Urothelium cell line (cell line): ENCODE measurements around the gene SLC25A21.
A peak's percentile ranks its signal among the peaks of the same experiment; 100 is the strongest.

Experiments used
- DNase-seq: peaks from one replicate; pipeline ENCODE4 v3.0.0; 2011; ENCODE audit warnings: low spot score, mixed read lengths
- FAIRE-seq: peaks from 2 replicates; lab custom pipeline; 2011; peaks lifted over from hg19 to GRCh38; lab: Jason Lieb, UNC

Gene SLC25A21

DNA sequence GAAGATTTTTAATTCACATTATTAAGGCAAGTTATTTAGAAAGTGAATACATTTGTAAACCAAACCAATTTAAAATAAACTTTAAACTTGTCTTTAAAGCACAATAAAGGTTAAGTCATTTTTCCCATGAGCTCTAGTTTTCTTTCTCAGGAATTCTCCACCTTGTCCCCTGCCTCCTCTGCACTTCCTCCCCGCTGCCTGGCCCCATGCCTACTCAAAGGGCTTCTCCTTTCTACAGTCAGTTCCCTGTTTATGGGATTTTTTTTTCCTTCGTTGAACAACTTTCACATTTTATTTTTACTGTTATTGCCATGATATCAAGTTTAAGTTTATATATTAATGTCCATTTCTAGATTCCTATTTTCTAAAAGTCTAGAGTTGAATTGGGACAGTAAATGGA, 223.0 kb downstream of the SLC25A21 start:
- no peak for DNase-seq
- FAIRE-seq, result no peak

GRCh38 chr14:36948157-36948859, 224.1 kb downstream of the SLC25A21 start:
- no peak for FAIRE-seq
- no peak for DNase-seq

DNA sequence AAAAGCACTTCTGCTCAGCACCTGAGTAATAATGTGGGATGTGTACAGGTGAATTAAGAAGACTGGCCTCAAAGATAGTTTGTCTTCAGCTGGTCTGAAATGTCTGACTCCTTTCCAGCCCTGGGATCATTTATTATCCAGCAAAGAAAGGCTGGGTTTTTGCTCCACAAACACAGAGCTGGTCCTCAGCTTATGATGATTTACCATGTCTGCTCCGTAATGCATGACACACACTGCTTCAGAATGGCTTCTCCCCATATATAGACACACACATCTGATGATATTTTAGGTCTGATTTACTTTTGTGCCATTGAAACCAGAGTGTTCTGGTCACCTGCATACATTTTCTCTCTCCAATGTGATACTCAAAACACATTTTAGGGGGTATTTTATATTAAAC, 225.0 kb downstream of the SLC25A21 start:
- no peak for DNase-seq
- no peak for FAIRE-seq

DNA sequence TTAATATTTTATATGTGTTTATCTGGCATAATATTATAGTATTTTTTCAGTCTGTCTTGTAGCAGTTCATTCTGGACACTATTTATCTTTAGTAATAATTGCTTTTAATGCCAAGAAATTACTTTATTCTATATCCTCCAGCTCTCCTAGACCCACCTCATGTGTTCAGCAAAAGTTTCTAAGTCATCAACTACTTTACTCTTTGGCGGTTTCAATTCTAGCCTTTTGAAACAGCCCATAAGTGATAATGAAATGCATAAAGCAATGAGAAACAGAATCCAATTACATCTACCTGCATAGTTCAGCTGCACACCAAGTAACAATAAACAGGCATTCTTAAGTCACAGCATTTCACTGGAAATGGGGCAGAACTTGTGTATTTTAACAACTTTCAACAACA, 225.5 kb downstream of the SLC25A21 start:
- DNase-seq (no peak), FAIRE-seq (no peak)

GRCh38 chr14:36944307-36945010, 227.9 kb downstream of the SLC25A21 start:
- FAIRE-seq, result no peak
- no peak for DNase-seq

GRCh38 chr14:36942522-36943245, 229.7 kb downstream of the SLC25A21 start:
- FAIRE-seq (no peak), DNase-seq (no peak)

DNA sequence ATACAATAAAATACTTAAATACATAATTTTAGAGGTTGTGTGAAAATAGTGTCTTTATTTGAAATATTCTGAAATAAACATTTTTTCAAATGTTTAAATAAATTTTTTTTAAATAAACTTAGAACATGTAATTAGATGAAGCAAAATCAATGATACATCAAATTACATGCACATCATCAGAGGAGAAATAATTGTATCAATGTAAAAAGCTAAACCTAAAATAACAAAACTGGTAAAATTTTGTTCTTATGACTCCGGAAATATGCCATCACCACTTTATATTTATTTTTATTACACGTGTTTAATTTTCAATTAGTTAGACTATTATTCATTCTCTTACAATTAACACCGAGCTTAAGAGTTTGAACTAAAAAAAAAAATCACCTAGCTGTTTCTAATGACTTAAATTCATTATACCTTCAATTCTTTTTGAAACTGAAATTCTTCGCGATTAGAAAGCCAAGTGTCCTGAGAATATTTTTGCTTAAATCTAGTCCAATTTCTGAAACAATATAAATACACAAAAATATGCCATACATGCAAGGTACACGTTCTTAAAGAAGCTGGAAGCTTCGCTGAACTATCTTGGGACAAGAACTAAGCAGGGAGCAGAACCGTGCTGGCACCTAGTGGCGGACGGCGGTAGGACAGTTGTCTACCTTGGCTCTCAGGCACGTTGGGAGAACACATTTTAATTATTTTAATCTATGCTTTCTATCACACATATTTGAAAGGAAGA, 230.5 kb downstream of the SLC25A21 start:
- DNase-seq, result peak; percentile 49
- FAIRE-seq, result peak; percentile 42

DNA sequence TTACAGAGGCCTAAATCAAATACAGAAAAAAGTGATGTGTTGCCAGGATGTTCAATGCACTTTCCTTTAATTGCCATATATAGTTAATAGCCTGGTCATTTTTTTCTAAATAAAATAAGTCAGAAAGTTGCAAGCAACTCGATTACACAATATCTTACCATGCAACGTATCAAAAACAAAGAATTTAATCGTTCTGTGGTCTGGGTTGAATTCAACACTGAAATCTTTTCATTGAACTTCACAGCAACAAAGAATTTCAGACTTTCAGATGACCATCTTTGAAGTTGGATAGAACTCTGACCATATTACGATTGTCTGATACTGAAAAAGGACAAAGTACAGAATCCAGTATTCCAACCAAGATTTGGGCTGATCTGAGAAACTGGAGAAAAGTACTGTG, 231.9 kb downstream of the SLC25A21 start:
- no peak for DNase-seq
- FAIRE-seq, result no peak

- no peak for FAIRE-seq
- DNase-seq, result no peak
Observed at GRCh38 chr14:36939265-36939664, 233.1 kb downstream of the SLC25A21 start.

GRCh38 chr14:36938678-36939077, 233.7 kb downstream of the SLC25A21 start:
- no peak for DNase-seq
- no peak for FAIRE-seq

DNA sequence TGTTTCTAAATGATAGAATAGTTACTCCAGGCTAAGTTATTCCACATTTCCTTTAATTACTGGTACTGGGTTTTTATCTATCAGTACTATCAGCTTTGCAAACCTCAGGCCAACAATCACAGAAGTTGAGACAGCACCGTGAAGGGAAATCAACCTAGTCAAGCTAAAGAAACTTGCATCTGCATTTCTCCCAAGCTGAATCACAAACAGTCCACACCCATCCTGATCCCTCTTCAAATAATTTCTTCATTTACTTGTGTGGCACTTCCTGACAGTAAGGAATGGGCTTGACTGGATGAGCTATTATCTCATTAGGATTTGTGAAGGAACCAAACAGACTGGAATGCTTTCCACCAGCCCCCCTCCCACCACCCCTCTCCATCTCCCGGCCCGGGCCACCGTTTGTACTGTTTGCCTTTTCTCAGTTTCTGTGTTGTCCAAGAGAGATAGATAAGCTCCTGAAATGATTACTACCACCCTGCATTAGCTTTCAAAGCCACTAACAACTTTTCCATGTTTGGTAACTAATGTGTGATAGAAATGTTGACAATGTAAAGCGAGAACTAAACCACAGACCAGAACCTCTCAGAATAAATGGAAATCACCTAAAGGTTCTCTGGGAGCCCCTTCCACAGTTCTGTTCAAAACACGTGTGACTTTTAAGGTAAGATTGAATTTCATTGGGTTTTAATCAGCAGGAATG, 236.3 kb downstream of the SLC25A21 start:
- DNase-seq (no peak), FAIRE-seq (no peak)

GRCh38 chr14:36934304-36934703, 238.1 kb downstream of the SLC25A21 start:
- no peak for DNase-seq
- FAIRE-seq, result no peak

GRCh38 chr14:36931791-36932190, 240.6 kb downstream of the SLC25A21 start:
- DNase-seq, result no peak
- FAIRE-seq, result no peak

DNA sequence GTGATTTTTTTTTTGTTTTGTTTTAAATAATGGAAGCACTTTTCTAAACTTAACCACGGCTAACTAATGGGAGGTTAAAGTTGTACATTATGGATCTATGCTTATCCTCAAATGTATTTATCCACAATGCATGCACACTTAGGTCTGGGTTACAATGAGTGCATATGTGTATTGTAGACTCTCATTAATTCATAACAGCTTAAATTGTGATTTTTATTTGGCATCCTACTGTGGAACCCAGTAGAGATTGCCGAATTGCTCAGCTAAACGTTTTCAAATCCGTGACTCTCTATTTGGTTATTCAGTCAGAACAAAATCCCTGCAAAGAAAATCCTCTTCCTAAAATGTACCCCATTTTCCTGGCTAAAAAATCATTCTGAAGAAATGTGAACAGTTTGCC, 244.0 kb downstream of the SLC25A21 start:
- FAIRE-seq, result no peak
- no peak for DNase-seq

GRCh38 chr14:36925094-36925493, 247.3 kb downstream of the SLC25A21 start:
- FAIRE-seq (no peak), DNase-seq (no peak)

- FAIRE-seq, result no peak
- DNase-seq, result no peak
Observed at GRCh38 chr14:36916668-36917067, 255.7 kb downstream of the SLC25A21 start.

- FAIRE-seq, result no peak
- DNase-seq, result no peak
Observed at GRCh38 chr14:36915081-36915480, 257.3 kb downstream of the SLC25A21 start.

DNA sequence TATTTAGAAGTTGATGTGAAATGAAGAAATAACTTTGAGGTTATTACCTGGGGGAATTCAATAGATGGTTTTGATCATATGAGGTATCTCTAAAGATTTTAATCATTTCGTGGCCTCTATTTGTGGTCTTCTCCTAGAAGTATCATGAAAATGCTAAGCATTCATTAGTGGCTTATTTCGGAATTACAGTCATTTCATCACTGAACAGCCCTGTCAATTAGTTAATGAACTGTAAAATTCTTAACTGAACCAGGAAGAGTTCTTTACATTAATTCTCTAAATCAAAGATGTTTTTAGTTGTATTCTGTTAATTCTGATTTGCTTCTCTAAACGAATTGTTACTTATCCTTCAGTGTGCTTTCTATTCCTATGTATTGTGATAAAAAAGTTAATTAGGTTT, 261.8 kb downstream of the SLC25A21 start:
- DNase-seq, result no peak
- FAIRE-seq, result no peak

DNA sequence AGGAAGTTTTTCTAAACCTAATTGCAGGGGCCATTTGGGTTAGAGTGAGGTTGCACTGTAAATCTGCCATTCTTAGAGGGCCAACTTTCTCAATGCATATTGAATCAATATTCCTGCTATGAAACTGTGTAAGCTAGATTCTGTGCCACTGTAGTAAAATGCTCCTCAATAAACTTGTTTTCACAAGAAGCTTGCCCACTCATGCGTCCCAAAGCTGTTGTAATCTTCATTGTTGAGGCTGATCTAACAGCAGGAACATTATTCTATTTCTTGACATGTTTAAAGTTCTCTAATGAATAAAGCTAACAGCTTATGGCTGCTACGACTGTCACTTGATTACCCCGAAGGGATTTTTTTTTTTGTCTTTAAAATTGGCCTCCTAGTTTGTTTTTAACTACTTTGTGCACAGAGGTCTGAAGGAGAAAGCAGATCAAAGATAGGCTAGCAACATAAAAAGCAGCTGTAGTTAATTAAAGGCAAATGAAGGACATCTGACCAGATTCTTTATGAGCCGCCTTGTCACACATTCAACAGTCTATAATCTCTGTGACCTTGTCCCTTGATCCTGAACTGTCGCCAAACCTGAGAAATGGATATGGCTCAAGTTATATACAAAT, 267.0 kb downstream of the SLC25A21 start:
- FAIRE-seq, result no peak

GRCh38 chr14:36901861-36902260, 270.5 kb downstream of the SLC25A21 start:
- DNase-seq (no peak), FAIRE-seq (no peak)

More for the DNA sequence above, 267.0 kb downstream of the SLC25A21 start:
- DNase-seq, result no peak
